Measurements from ENCODE around the gene AMDHD2. TPM values are rescaled to one million over a fixed set of nuclear protein-coding genes. Genes with fewer than 3 reads are reported as not detected.

Gene AMDHD2, protein sequence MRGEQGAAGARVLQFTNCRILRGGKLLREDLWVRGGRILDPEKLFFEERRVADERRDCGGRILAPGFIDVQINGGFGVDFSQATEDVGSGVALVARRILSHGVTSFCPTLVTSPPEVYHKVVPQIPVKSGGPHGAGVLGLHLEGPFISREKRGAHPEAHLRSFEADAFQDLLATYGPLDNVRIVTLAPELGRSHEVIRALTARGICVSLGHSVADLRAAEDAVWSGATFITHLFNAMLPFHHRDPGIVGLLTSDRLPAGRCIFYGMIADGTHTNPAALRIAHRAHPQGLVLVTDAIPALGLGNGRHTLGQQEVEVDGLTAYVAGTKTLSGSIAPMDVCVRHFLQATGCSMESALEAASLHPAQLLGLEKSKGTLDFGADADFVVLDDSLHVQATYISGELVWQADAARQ
- 62.1 and 68.1 TPM in 2 replicates for total RNA-seq (2014; rRNA removed; shearing (Covaris generic))
- polyA plus RNA-seq (2016; fragmentation: Nextera tagmentation; extraction: Ambion mirVana) = 12.2 and 20.2 TPM in 2 replicates
- long read RNA-seq, transcript AMDHD2-201 (11 exons, 1,459 nt) = major isoform, 15 of 30 reads
- long read RNA-seq, partial matches to known transcripts = 0 of 30 reads
- long read RNA-seq, other reads (novel, unspliced or antisense) = 10 of 30 reads

DNA sequence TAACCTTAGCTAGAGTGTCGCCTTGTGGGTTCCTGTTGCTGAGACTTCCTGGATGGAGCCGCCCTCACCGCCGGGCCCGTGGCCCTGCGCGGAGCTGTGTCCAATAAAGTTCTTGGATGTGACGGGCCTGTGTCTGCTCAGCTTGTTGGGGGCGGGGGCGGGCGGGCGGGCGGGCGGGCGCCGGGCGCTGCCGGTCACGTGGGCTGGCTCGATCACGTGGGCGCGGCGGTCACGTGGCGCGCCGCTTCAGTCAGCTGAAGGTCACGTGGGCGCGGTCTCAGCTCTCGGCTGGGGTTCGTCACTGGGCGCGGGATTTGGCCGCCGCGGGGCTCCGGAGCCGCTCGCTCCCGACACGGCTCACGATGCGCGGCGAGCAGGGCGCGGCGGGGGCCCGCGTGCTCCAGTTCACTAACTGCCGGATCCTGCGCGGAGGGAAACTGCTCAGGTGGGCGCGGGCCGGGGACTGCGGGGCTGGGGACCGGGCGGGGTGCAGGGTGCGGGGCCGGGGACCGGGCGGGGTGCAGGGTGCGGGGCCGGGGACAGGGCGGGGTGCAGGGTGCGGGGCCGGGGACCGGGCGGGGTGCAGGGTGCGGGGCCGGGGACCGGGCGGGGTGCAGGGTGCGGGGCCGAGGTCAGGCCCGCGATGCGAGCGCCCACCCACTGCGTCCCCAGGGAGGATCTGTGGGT, at the start of gene AMDHD2:
Gene AMDHD2, plus strand, starts transcription at position 275 of the 687 bp plus-strand sequence. Its CDS starts 88 bp downstream, at position 363.
- Mint-ChIP-seq H3K27me3 (ENCODE audit: insufficient read depth, low read depth, poor library complexity) (peaks cover 19% of the 10 kb centered on the region), H3K4me3 (peak within 1 kb of the TSS; percentile 82), H3K4me1 (peaks cover 38% of the 10 kb centered on the region), H3K9me3 (no peaks in the 10 kb centered on the region; the same call in 2 of the 3 replicates), H3K36me3 (ENCODE audit: low read depth) (peaks cover 33% of the 10 kb centered on the region), H3K27ac (peak within 1 kb of the TSS; percentile 93)
- DNase-seq (ENCODE audit: low spot score) = peak; percentile 97
- TF ChIP-seq POLR2AphosphoS5 (IDR thresholded peaks at IDR 0.05; ENCODE audit: low read depth) = peak; percentile 74
- TF ChIP-seq NANOG (IDR thresholded peaks at IDR 0.05; ENCODE audit: borderline replicate concordance) = no peak
- TF ChIP-seq ZNF114 (CRISPR knock-in tag; IDR thresholded peaks at IDR 0.05) = no peak
- no peak for TF ChIP-seq EZH2phosphoT487 (IDR thresholded peaks at IDR 0.05; ENCODE audit: unreplicated experiment)
- TF ChIP-seq, protein P1, sequence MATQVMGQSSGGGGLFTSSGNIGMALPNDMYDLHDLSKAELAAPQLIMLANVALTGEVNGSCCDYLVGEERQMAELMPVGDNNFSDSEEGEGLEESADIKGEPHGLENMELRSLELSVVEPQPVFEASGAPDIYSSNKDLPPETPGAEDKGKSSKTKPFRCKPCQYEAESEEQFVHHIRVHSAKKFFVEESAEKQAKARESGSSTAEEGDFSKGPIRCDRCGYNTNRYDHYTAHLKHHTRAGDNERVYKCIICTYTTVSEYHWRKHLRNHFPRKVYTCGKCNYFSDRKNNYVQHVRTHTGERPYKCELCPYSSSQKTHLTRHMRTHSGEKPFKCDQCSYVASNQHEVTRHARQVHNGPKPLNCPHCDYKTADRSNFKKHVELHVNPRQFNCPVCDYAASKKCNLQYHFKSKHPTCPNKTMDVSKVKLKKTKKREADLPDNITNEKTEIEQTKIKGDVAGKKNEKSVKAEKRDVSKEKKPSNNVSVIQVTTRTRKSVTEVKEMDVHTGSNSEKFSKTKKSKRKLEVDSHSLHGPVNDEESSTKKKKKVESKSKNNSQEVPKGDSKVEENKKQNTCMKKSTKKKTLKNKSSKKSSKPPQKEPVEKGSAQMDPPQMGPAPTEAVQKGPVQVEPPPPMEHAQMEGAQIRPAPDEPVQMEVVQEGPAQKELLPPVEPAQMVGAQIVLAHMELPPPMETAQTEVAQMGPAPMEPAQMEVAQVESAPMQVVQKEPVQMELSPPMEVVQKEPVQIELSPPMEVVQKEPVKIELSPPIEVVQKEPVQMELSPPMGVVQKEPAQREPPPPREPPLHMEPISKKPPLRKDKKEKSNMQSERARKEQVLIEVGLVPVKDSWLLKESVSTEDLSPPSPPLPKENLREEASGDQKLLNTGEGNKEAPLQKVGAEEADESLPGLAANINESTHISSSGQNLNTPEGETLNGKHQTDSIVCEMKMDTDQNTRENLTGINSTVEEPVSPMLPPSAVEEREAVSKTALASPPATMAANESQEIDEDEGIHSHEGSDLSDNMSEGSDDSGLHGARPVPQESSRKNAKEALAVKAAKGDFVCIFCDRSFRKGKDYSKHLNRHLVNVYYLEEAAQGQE (IDR thresholded peaks at IDR 0.05; ENCODE audit: unreplicated experiment) = no peak
- TF ChIP-seq, protein P2, sequence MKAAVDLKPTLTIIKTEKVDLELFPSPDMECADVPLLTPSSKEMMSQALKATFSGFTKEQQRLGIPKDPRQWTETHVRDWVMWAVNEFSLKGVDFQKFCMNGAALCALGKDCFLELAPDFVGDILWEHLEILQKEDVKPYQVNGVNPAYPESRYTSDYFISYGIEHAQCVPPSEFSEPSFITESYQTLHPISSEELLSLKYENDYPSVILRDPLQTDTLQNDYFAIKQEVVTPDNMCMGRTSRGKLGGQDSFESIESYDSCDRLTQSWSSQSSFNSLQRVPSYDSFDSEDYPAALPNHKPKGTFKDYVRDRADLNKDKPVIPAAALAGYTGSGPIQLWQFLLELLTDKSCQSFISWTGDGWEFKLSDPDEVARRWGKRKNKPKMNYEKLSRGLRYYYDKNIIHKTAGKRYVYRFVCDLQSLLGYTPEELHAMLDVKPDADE (IDR thresholded peaks at IDR 0.05) = 0 out of 2 replicates have a peak, but pooled peaks have one; percentile 32
- peak; percentile 75 for TF ChIP-seq CREB1 (CRISPR knock-in tag; IDR thresholded peaks at IDR 0.05; ENCODE audit: low read depth)
- TF ChIP-seq, protein P3, sequence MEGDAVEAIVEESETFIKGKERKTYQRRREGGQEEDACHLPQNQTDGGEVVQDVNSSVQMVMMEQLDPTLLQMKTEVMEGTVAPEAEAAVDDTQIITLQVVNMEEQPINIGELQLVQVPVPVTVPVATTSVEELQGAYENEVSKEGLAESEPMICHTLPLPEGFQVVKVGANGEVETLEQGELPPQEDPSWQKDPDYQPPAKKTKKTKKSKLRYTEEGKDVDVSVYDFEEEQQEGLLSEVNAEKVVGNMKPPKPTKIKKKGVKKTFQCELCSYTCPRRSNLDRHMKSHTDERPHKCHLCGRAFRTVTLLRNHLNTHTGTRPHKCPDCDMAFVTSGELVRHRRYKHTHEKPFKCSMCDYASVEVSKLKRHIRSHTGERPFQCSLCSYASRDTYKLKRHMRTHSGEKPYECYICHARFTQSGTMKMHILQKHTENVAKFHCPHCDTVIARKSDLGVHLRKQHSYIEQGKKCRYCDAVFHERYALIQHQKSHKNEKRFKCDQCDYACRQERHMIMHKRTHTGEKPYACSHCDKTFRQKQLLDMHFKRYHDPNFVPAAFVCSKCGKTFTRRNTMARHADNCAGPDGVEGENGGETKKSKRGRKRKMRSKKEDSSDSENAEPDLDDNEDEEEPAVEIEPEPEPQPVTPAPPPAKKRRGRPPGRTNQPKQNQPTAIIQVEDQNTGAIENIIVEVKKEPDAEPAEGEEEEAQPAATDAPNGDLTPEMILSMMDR (conservative IDR thresholded peaks at IDR 0.05; ENCODE audit: low read depth in 2 of 2) = no peak
- TF ChIP-seq, protein P4, sequence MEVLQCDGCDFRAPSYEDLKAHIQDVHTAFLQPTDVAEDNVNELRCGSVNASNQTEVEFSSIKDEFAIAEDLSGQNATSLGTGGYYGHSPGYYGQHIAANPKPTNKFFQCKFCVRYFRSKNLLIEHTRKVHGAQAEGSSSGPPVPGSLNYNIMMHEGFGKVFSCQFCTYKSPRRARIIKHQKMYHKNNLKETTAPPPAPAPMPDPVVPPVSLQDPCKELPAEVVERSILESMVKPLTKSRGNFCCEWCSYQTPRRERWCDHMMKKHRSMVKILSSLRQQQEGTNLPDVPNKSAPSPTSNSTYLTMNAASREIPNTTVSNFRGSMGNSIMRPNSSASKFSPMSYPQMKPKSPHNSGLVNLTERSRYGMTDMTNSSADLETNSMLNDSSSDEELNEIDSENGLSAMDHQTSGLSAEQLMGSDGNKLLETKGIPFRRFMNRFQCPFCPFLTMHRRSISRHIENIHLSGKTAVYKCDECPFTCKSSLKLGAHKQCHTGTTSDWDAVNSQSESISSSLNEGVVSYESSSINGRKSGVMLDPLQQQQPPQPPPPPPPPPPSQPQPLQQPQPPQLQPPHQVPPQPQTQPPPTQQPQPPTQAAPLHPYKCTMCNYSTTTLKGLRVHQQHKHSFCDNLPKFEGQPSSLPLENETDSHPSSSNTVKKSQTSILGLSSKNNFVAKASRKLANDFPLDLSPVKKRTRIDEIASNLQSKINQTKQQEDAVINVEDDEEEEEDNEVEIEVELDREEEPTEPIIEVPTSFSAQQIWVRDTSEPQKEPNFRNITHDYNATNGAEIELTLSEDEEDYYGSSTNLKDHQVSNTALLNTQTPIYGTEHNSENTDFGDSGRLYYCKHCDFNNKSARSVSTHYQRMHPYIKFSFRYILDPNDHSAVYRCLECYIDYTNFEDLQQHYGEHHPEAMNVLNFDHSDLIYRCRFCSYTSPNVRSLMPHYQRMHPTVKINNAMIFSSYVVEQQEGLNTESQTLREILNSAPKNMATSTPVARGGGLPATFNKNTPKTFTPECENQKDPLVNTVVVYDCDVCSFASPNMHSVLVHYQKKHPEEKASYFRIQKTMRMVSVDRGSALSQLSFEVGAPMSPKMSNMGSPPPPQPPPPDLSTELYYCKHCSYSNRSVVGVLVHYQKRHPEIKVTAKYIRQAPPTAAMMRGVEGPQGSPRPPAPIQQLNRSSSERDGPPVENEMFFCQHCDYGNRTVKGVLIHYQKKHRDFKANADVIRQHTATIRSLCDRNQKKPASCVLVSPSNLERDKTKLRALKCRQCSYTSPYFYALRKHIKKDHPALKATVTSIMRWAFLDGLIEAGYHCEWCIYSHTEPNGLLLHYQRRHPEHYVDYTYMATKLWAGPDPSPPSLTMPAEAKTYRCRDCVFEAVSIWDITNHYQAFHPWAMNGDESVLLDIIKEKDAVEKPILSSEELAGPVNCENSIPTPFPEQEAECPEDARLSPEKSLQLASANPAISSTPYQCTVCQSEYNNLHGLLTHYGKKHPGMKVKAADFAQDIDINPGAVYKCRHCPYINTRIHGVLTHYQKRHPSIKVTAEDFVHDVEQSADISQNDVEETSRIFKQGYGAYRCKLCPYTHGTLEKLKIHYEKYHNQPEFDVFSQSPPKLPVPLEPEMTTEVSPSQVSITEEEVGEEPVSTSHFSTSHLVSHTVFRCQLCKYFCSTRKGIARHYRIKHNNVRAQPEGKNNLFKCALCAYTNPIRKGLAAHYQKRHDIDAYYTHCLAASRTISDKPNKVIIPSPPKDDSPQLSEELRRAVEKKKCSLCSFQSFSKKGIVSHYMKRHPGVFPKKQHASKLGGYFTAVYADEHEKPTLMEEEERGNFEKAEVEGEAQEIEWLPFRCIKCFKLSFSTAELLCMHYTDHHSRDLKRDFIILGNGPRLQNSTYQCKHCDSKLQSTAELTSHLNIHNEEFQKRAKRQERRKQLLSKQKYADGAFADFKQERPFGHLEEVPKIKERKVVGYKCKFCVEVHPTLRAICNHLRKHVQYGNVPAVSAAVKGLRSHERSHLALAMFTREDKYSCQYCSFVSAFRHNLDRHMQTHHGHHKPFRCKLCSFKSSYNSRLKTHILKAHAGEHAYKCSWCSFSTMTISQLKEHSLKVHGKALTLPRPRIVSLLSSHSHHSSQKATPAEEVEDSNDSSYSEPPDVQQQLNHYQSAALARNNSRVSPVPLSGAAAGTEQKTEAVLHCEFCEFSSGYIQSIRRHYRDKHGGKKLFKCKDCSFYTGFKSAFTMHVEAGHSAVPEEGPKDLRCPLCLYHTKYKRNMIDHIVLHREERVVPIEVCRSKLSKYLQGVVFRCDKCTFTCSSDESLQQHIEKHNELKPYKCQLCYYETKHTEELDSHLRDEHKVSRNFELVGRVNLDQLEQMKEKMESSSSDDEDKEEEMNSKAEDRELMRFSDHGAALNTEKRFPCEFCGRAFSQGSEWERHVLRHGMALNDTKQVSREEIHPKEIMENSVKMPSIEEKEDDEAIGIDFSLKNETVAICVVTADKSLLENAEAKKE (CRISPR knock-in tag; IDR thresholded peaks at IDR 0.05) = no peak
- TF ChIP-seq EZH2 (IDR thresholded peaks at IDR 0.05; ENCODE audit: low read depth, unreplicated experiment) = no peak
- TF ChIP-seq STAT1 (IDR thresholded peaks at IDR 0.05; ENCODE audit: unreplicated experiment) = no peak
- peak within 1 kb of the TSS; percentile 84 for H3K4me2 ChIP-seq
- peaks cover 19% of the 10 kb centered on the region; the same call in 1 of the 2 replicates for H3F3A ChIP-seq (replicated peaks; ENCODE audit: low read depth)
- no peaks in the 10 kb centered on the region for H3K9me2 ChIP-seq (ENCODE audit: insufficient read depth)
- H3K79me2 ChIP-seq (replicated peaks; ENCODE audit: insufficient read depth) = peaks cover 52% of the 10 kb centered on the region
- no peaks in the 10 kb centered on the region for H3K27me3 ChIP-seq (ENCODE audit: insufficient read depth)
- no peak within 1 kb of the TSS for H2AFZ ChIP-seq
- H3K4me3 ChIP-seq = peak within 1 kb of the TSS; percentile 71
- peaks cover 4% of the 10 kb centered on the region; the same call in 1 of the 2 replicates for H3K4me1 ChIP-seq (ENCODE audit: insufficient read depth)
- H3K27ac ChIP-seq (ENCODE audit: low read depth) = 0 out of 2 replicates have a peak within 1 kb of the TSS, but pooled peaks have one; percentile 45
- H4K20me1 ChIP-seq (replicated peaks; ENCODE audit: insufficient read depth) = peaks cover 27% of the 10 kb centered on the region
- peak; percentile 47 for ATAC-seq
- no peaks in the 10 kb centered on the region; the same call in 1 of the 2 replicates for H3K36me3 ChIP-seq (ENCODE audit: insufficient read depth)

Measured in GM23338 (cell line).